ENCODE results near the gene TNRC6B. TPM values are rescaled to one million over a fixed set of nuclear protein-coding genes. Genes with fewer than 3 reads are reported as not detected.

Gene TNRC6B
- total RNA-seq, 1 donor from 2014 or later, result 62.0 TPM

DNA sequence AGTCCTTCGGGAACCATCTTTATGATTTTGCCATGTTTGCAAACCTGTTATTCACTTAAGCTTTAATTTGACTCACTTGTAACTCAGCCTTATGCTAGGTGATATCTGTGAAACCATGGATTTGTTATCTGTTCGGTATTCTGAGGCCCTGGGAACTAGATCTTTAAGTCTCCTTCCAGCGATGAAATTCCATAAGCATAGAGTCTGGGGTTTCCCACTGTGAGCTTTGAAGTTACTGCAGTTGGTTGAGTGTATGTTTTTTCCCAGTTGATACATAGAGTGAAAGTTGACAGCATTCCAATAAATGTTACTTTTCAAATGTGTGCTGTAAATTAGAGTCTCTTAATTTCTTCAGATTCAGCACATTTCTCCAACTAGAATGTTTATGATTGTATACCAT lies 66.9 kb downstream of the TNRC6B start:
- no peaks in the 10 kb centered on the region for H3K9me3 Mint-ChIP-seq (ENCODE audit: unreplicated experiment)
- TF ChIP-seq, protein P1, sequence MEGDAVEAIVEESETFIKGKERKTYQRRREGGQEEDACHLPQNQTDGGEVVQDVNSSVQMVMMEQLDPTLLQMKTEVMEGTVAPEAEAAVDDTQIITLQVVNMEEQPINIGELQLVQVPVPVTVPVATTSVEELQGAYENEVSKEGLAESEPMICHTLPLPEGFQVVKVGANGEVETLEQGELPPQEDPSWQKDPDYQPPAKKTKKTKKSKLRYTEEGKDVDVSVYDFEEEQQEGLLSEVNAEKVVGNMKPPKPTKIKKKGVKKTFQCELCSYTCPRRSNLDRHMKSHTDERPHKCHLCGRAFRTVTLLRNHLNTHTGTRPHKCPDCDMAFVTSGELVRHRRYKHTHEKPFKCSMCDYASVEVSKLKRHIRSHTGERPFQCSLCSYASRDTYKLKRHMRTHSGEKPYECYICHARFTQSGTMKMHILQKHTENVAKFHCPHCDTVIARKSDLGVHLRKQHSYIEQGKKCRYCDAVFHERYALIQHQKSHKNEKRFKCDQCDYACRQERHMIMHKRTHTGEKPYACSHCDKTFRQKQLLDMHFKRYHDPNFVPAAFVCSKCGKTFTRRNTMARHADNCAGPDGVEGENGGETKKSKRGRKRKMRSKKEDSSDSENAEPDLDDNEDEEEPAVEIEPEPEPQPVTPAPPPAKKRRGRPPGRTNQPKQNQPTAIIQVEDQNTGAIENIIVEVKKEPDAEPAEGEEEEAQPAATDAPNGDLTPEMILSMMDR (IDR thresholded peaks at IDR 0.05; ENCODE audit: partially characterized antibody, unreplicated experiment), result no peak
- no peak overlapping the region for H3K27ac Mint-ChIP-seq (ENCODE audit: unreplicated experiment)

GRCh38 chr22:40247976-40248375 lies 70.3 kb downstream of the TNRC6B start:
- H3K27ac Mint-ChIP-seq (ENCODE audit: unreplicated experiment), result no peak overlapping the region
- H3K27me3 Mint-ChIP-seq (ENCODE audit: unreplicated experiment), result no peaks in the 10 kb centered on the region
- H3K36me3 Mint-ChIP-seq (ENCODE audit: unreplicated experiment), result no peaks in the 10 kb centered on the region
- DNase-seq, result no peak
- TF ChIP-seq, protein P1 (IDR thresholded peaks at IDR 0.05; ENCODE audit: partially characterized antibody, unreplicated experiment), result no peak
- H3K4me3 Mint-ChIP-seq (ENCODE audit: unreplicated experiment), result no peak overlapping the region
- peaks cover 7% of the 10 kb centered on the region for H3K4me1 Mint-ChIP-seq (ENCODE audit: low read depth, unreplicated experiment)
- H3K9me3 Mint-ChIP-seq (ENCODE audit: unreplicated experiment), result no peaks in the 10 kb centered on the region

More for the DNA sequence above, 66.9 kb downstream of the TNRC6B start:
- Mint-ChIP-seq H3K36me3 (ENCODE audit: unreplicated experiment) (no peaks in the 10 kb centered on the region), H3K4me3 (ENCODE audit: unreplicated experiment) (no peak overlapping the region), H3K27me3 (ENCODE audit: unreplicated experiment) (no peaks in the 10 kb centered on the region), H3K4me1 (ENCODE audit: low read depth, unreplicated experiment) (peaks cover 2% of the 10 kb centered on the region)
- no peak for DNase-seq

DNA sequence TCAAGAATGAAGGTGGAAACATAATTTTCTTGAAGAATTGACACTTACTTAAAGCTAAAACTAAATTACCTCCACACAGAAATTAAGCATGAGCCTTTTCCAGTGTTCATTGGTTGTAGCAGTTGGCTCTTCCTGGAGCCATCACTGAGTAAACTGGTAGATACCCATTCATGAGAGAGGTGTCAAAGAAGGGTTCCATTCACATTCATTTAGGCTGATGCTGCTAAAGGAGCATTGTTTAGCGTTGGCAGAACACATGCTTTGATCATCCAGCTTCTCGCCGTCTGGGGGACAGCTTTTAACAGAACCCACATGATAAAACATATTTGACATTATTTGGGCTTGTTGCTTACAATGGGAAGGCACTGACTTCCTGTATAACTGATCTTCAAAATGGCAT lies 71.6 kb downstream of the TNRC6B start:
- Mint-ChIP-seq H3K36me3 (ENCODE audit: unreplicated experiment) (no peaks in the 10 kb centered on the region), H3K9me3 (ENCODE audit: unreplicated experiment) (no peaks in the 10 kb centered on the region), H3K27ac (ENCODE audit: unreplicated experiment) (no peak overlapping the region), H3K4me1 (ENCODE audit: low read depth, unreplicated experiment) (peaks cover 13% of the 10 kb centered on the region), H3K27me3 (ENCODE audit: unreplicated experiment) (no peaks in the 10 kb centered on the region), H3K4me3 (ENCODE audit: unreplicated experiment) (no peak overlapping the region)
- DNase-seq, result no peak
- TF ChIP-seq, protein P1 (IDR thresholded peaks at IDR 0.05; ENCODE audit: partially characterized antibody, unreplicated experiment), result no peak

GRCh38 chr22:40250608-40251007 lies 72.9 kb downstream of the TNRC6B start:
- no peak overlapping the region for H3K4me3 Mint-ChIP-seq (ENCODE audit: unreplicated experiment)
- H3K9me3 Mint-ChIP-seq (ENCODE audit: unreplicated experiment), result no peaks in the 10 kb centered on the region
- H3K27me3 Mint-ChIP-seq (ENCODE audit: unreplicated experiment), result no peaks in the 10 kb centered on the region
- H3K4me1 Mint-ChIP-seq (ENCODE audit: low read depth, unreplicated experiment), result peaks cover 13% of the 10 kb centered on the region
- no peak for DNase-seq
- H3K36me3 Mint-ChIP-seq (ENCODE audit: unreplicated experiment), result no peaks in the 10 kb centered on the region
- TF ChIP-seq, protein P1 (IDR thresholded peaks at IDR 0.05; ENCODE audit: partially characterized antibody, unreplicated experiment), result no peak
- peak overlapping the region; percentile 74 for H3K27ac Mint-ChIP-seq (ENCODE audit: unreplicated experiment)

GRCh38 chr22:40251106-40251505 lies 73.4 kb downstream of the TNRC6B start:
- Mint-ChIP-seq H3K27me3 (ENCODE audit: unreplicated experiment) (peaks cover 2% of the 10 kb centered on the region), H3K9me3 (ENCODE audit: unreplicated experiment) (no peaks in the 10 kb centered on the region), H3K4me3 (ENCODE audit: unreplicated experiment) (no peak overlapping the region), H3K4me1 (ENCODE audit: low read depth, unreplicated experiment) (peaks cover 13% of the 10 kb centered on the region), H3K36me3 (ENCODE audit: unreplicated experiment) (no peaks in the 10 kb centered on the region), H3K27ac (ENCODE audit: unreplicated experiment) (peak overlapping the region; percentile 74)
- no peak for DNase-seq
- TF ChIP-seq, protein P1 (IDR thresholded peaks at IDR 0.05; ENCODE audit: partially characterized antibody, unreplicated experiment), result no peak

All from glutamatergic neuron (in vitro differentiated cells).